Ovary (tissue), 9 donors: Measurements from ENCODE around the gene CHAC1. TPM values are rescaled to one million over a fixed set of nuclear protein-coding genes. Genes with fewer than 3 reads are reported as not detected.

ENCODE experiments used
- DNase-seq, 5 donors: peaks; one replicate each; pipeline ENCODE4 v3.0.0-alpha.2; 2019 to 2020
- H3K27ac ChIP-seq, 2 donors: fragments of 200-600 bp; one replicate each; pipeline versions ENCODE4 v1.5.1 to v1.8.0; 2019 to 2022
- H3K27me3 ChIP-seq: fragments of 200-600 bp; one replicate; pipeline ENCODE4 v1.8.0; 2022
- H3K36me3 ChIP-seq: fragments of 200-600 bp; sonication (generic); one replicate; pipeline ENCODE4 v1.5.1; 2019
- H3K4me1 ChIP-seq: one replicate; pipeline ENCODE4 v1.8.1; 2013; ENCODE audit warnings: mild to moderate bottlenecking, moderate library complexity; ENCODE audit not compliant: insufficient read depth
- H3K4me3 ChIP-seq: fragments of 200-600 bp; sonication (generic); one replicate; pipeline ENCODE4 v1.5.1; 2017
- H3K9me3 ChIP-seq, 2 donors: fragments of 200-600 bp in 1 of 2; sonication (generic) in 1 of 2; one replicate each; pipeline versions ENCODE4 v1.5.1 to v1.8.1; 2013 to 2019; ENCODE audit warnings: mild to moderate bottlenecking in 1 of 2, moderate library complexity in 1 of 2
- EP300 ChIP-seq: sonication (generic); formaldehyde crosslinking; IDR thresholded peaks from one replicate; pipeline ENCODE4 v1.6.1; 2017; ENCODE audit warnings: antibody characterized with exemption
- POLR2A ChIP-seq: fragments of 450-650 bp; IDR thresholded peaks from one replicate; pipeline ENCODE4 v1.6.1; 2017; ENCODE audit warnings: antibody characterized with exemption, mild to moderate bottlenecking, moderate library complexity
- WGBS, 3 donors: extraction: QIAGEN DNeasy Blood & Tissue Kit in 1 of 3; methylation state at CpG; one replicate each; pipeline versions ENCODE4 v1.1.5 to v1.1.7; 2013 to 2017; 5-methylcytosine and 5-hydroxymethylcytosine counted together
- intact Hi-C, 4 donors: fragments of 100-400 bp; cut with DNase I; formaldehyde crosslinking; loops; one replicate each; pipeline versions ENCODE4 v1.11.0 to v1.15.1; 2022 to 2023
- polyA plus RNA-seq, 2 donors: library from polyadenylated mRNA; stranded (reverse); fragments of 200-250 nt in 1 of 2; fragments of 350-450 nt in 1 of 2; fragmentation: Illumina TruSeq in 1 of 2; extraction: RNeasy Lipid Tissue Mini Kit (QIAGEN cat#74804) in 1 of 2; gene quantifications; one replicate each; pipeline ENCODE4 v1.2.3, GENCODE V29; 2013 to 2014
- total RNA-seq, 7 donors: library from RNA; depleted of rRNA in 2 of 7; stranded (reverse); fragments of >200 nt in 2 of 7; fragmentation: NEBNext Ultra II Directional in 3 of 7; extraction: Animal tissue kit (Norgen Biotek cat#: 25700) in 3 of 7; gene quantifications; one replicate each; pipeline versions ENCODE4 v1.1.0 to v1.2.4, GENCODE V29; 2016 to 2023
- TF ChIP-seq, protein P1 (sequence below), 3 donors: fragments of 450-650 bp in 2 of 3; fragments of 200-600 bp in 1 of 3; IDR thresholded peaks; one replicate each; pipeline versions ENCODE4 v1.5.1 to v1.8.0; 2016 to 2022; ENCODE audit warnings: antibody characterized with exemption in 3 of 3, mild to moderate bottlenecking in 1 of 3
- donor health status: DM: no; HTN: no; CAD: no; lungs with moderate emphysema.
- donor health status: DM: no; HTN: no; CAD: no.
- donor health status: Bipolar disorder and iron deficiency.
- donor health status: DM: yes; HTN: yes; CAD: no.
- donor health status: DM: no; HTN: no; CAD: no.
- donor health status: DM: yes; HTN: yes; CAD: no.

Gene CHAC1
- total and polyA plus RNA-seq, 9 donors = 0.18 to 146 (median 2.1) TPM

DNA sequence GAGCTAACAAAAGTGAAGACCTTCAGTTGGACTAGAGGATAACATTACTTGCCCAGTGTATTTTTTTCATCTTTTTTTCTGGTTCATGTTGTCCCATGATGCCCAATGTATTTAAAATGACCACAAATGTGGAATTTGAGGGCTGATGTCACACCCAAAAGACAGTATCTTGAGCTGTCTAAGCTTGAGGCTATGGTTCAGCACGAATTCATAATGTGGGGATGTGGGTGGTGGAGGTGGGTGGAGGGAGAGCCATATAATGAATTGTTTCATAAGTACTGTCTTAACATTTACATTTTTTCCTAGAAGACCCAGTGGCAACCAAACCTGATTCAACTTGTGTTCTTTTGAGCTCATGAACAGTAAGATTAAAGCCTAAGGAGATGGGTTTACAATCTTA lies 37.5 kb downstream of the CHAC1 start:
- no peaks in the 10 kb centered on the region for H3K36me3 ChIP-seq
- no peaks in the 10 kb centered on the region for H3K9me3 ChIP-seq
- H3K4me1 ChIP-seq = no peaks in the 10 kb centered on the region
- no peak overlapping the region for H3K4me3 ChIP-seq
- DNase-seq = no peak
- intact Hi-C loops = no loop called here
- 0% methylated on average over 1 of the region's 1 CpG for WGBS, 3 donors
- no peaks in the 10 kb centered on the region for H3K27me3 ChIP-seq
- no peak overlapping the region for H3K27ac ChIP-seq
- no peak for TF ChIP-seq EP300
- TF ChIP-seq, protein P1, sequence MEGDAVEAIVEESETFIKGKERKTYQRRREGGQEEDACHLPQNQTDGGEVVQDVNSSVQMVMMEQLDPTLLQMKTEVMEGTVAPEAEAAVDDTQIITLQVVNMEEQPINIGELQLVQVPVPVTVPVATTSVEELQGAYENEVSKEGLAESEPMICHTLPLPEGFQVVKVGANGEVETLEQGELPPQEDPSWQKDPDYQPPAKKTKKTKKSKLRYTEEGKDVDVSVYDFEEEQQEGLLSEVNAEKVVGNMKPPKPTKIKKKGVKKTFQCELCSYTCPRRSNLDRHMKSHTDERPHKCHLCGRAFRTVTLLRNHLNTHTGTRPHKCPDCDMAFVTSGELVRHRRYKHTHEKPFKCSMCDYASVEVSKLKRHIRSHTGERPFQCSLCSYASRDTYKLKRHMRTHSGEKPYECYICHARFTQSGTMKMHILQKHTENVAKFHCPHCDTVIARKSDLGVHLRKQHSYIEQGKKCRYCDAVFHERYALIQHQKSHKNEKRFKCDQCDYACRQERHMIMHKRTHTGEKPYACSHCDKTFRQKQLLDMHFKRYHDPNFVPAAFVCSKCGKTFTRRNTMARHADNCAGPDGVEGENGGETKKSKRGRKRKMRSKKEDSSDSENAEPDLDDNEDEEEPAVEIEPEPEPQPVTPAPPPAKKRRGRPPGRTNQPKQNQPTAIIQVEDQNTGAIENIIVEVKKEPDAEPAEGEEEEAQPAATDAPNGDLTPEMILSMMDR (IDR thresholded peaks at IDR 0.05) = no peak
- no peak for TF ChIP-seq POLR2A

GRCh38 chr15:40991355-40991754 lies 38.1 kb downstream of the CHAC1 start:
- no peak overlapping the region for H3K4me3 ChIP-seq
- intact Hi-C loops = no loop called here
- TF ChIP-seq, protein P1 (IDR thresholded peaks at IDR 0.05) = no peak
- no peak for TF ChIP-seq EP300
- TF ChIP-seq POLR2A = no peak
- H3K4me1 ChIP-seq = no peaks in the 10 kb centered on the region
- H3K27ac ChIP-seq = no peak overlapping the region
- no peak for DNase-seq
- 95 to 99% (median 97%) methylated on average over 3 of the region's 3 CpGs for WGBS, 3 donors
- H3K27me3 ChIP-seq = no peaks in the 10 kb centered on the region
- H3K36me3 ChIP-seq = no peaks in the 10 kb centered on the region
- H3K9me3 ChIP-seq = no peaks in the 10 kb centered on the region

GRCh38 chr15:40992241-40992741 lies 39.0 kb downstream of the CHAC1 start:
- WGBS, 3 donors = 29 to 34% (median 33%) methylated on average over 1 of the region's 1 CpG
- no peak for DNase-seq
- no peaks in the 10 kb centered on the region for H3K36me3 ChIP-seq
- H3K27me3 ChIP-seq = no peaks in the 10 kb centered on the region
- intact Hi-C loops = no loop called here
- H3K9me3 ChIP-seq = no peaks in the 10 kb centered on the region
- H3K4me3 ChIP-seq = no peak overlapping the region
- H3K4me1 ChIP-seq = no peaks in the 10 kb centered on the region
- H3K27ac ChIP-seq = no peak overlapping the region
- TF ChIP-seq, protein P1 (IDR thresholded peaks at IDR 0.05) = no peak
- TF ChIP-seq POLR2A (no peak), EP300 (no peak)

- TF ChIP-seq POLR2A (no peak), EP300 (no peak)
- TF ChIP-seq, protein P1 (IDR thresholded peaks at IDR 0.05) = no peak
- no peak overlapping the region for H3K27ac ChIP-seq
- no peak overlapping the region for H3K4me3 ChIP-seq
- intact Hi-C loops = no loop called here
- no peaks in the 10 kb centered on the region for H3K4me1 ChIP-seq
- no peaks in the 10 kb centered on the region for H3K9me3 ChIP-seq
- H3K36me3 ChIP-seq = no peaks in the 10 kb centered on the region
- no peaks in the 10 kb centered on the region for H3K27me3 ChIP-seq
- no peak for DNase-seq
- WGBS, 3 donors = 76 to 83% (median 81%) methylated on average over 5 of the region's 5 CpGs
Observed at GRCh38 chr15:40992825-40993224, 39.6 kb downstream of the CHAC1 start.
